Neuronal stem cell (in vitro differentiated cells): ENCODE data around the gene IDI2.

ENCODE experiments used
- DNase-seq: peaks from one replicate; pipeline ENCODE4 v3.0.0-alpha.2; 2013; ENCODE audit warnings: low spot score
- H2AFZ ChIP-seq: one replicate; pipeline ENCODE4 v1.6.1; 2013; ENCODE audit warnings: mild to moderate bottlenecking, low read length, inconsistent platforms
- H2AK5ac ChIP-seq: 2 replicates; pipeline ENCODE4 v1.6.1; 2013; ENCODE audit warnings: low read depth, mild to moderate bottlenecking, inconsistent platforms, low read length, moderate library complexity, mixed read lengths
- H2BK120ac ChIP-seq: 2 replicates; pipeline ENCODE4 v1.6.1; 2013; ENCODE audit warnings: low read depth, mild to moderate bottlenecking, inconsistent platforms, low read length, moderate library complexity, mixed read lengths
- H2BK12ac ChIP-seq: one replicate; pipeline ENCODE4 v1.6.1; 2013; ENCODE audit warnings: low read length, inconsistent platforms
- H2BK15ac ChIP-seq: 2 replicates; pipeline ENCODE4 v1.6.1; 2013; ENCODE audit warnings: mild to moderate bottlenecking, low read length, inconsistent platforms, mixed read lengths
- H2BK5ac ChIP-seq: one replicate; pipeline ENCODE4 v1.6.1; 2013; ENCODE audit warnings: inconsistent platforms, mild to moderate bottlenecking, low read length, moderate library complexity
- H3K14ac ChIP-seq: one replicate; pipeline ENCODE4 v1.6.1; 2013; ENCODE audit warnings: low read length, inconsistent platforms
- H3K18ac ChIP-seq: 2 replicates; pipeline ENCODE4 v1.6.1; 2013; ENCODE audit warnings: low read length, inconsistent platforms
- H3K23ac ChIP-seq: 2 replicates; pipeline ENCODE4 v1.6.1; 2013; ENCODE audit warnings: low read depth, mild to moderate bottlenecking, mixed read lengths, low read length, inconsistent platforms; ENCODE audit not compliant: poor library complexity
- H3K27ac ChIP-seq: replicated peaks from 3 replicates; pipeline ENCODE4 v1.5.1; 2013; ENCODE audit warnings: low read length, inconsistent platforms
- H3K27me3 ChIP-seq, 3 experiments: 2 replicates each; pipeline ENCODE4 v1.6.1; 2013; ENCODE audit warnings: low read length in 3 of 3, mild to moderate bottlenecking in 2 of 3, inconsistent platforms in 1 of 3, low read depth in 1 of 3, mixed read lengths in 1 of 3, moderate library complexity in 1 of 3; ENCODE audit not compliant: control insufficient read depth in 3 of 3, insufficient read depth in 3 of 3
- H3K36me3 ChIP-seq, 2 donors: replicated peaks in 1 of 2; 2 replicates each; pipeline ENCODE4 v1.6.1; 2013; ENCODE audit warnings: low read length in 2 of 2; ENCODE audit not compliant: control insufficient read depth in 2 of 2, insufficient read depth in 2 of 2
- H3K4ac ChIP-seq: 2 replicates; pipeline ENCODE4 v1.6.1; 2013; ENCODE audit warnings: inconsistent platforms, mild to moderate bottlenecking, low read length, moderate library complexity
- H3K4me1 ChIP-seq, 2 donors: 1 replicate in 1 of 2; 2 replicates in 1 of 2; pipeline ENCODE4 v1.6.1; 2013; ENCODE audit warnings: low read length in 2 of 2, low read depth in 1 of 2; ENCODE audit not compliant: control insufficient read depth in 2 of 2, insufficient read depth in 1 of 2
- H3K4me2 ChIP-seq: one replicate; pipeline ENCODE4 v1.6.1; 2013; ENCODE audit warnings: mild to moderate bottlenecking, low read length, inconsistent platforms; ENCODE audit not compliant: insufficient read depth, poor library complexity, severe bottlenecking
- H3K4me3 ChIP-seq, 2 donors: 2 replicates each; pipeline ENCODE4 v1.5.1; 2013; ENCODE audit warnings: low read length in 2 of 2, mild to moderate bottlenecking in 2 of 2, inconsistent platforms in 1 of 2, moderate library complexity in 1 of 2
- H3K79me1 ChIP-seq: one replicate; pipeline ENCODE4 v1.6.1; 2013; ENCODE audit warnings: low read depth, mild to moderate bottlenecking, inconsistent platforms, low read length, moderate library complexity
- H3K9ac ChIP-seq: one replicate; pipeline ENCODE4 v1.6.1; 2013; ENCODE audit warnings: mild to moderate bottlenecking, low read depth, low read length, inconsistent platforms; ENCODE audit not compliant: poor library complexity
- H3K9me3 ChIP-seq, 2 donors: replicated peaks in 1 of 2; 2 replicates each; pipeline versions ENCODE3 to v1.6.1; 2013; ENCODE audit warnings: low read length in 2 of 2, mild to moderate bottlenecking in 2 of 2, inconsistent platforms in 1 of 2, low read depth in 1 of 2, mixed read lengths in 1 of 2, moderate library complexity in 1 of 2; ENCODE audit not compliant: control insufficient read depth in 2 of 2, insufficient read depth in 1 of 2
- H4K8ac ChIP-seq: one replicate; pipeline ENCODE4 v1.6.1; 2013; ENCODE audit warnings: low read depth, mild to moderate bottlenecking, inconsistent platforms, low read length, moderate library complexity
- H4K91ac ChIP-seq: one replicate; pipeline ENCODE4 v1.6.1; 2013; ENCODE audit warnings: low read length, low read depth, mild to moderate bottlenecking, inconsistent platforms; ENCODE audit not compliant: poor library complexity
- WGBS, 2 donors: extraction: QIAGEN DNeasy Blood & Tissue Kit; methylation state at CpG; one replicate each; pipeline ENCODE4 v1.1.7; 2013; ENCODE audit warnings: missing lambda C conversion rate in 2 of 2, mixed read lengths in 1 of 2; ENCODE audit not compliant: insufficient read length in 2 of 2, insufficient replicate concordance in 1 of 2; ENCODE audit errors: extremely low coverage in 2 of 2; 5-methylcytosine and 5-hydroxymethylcytosine counted together

The IDI2 gene

DNA sequence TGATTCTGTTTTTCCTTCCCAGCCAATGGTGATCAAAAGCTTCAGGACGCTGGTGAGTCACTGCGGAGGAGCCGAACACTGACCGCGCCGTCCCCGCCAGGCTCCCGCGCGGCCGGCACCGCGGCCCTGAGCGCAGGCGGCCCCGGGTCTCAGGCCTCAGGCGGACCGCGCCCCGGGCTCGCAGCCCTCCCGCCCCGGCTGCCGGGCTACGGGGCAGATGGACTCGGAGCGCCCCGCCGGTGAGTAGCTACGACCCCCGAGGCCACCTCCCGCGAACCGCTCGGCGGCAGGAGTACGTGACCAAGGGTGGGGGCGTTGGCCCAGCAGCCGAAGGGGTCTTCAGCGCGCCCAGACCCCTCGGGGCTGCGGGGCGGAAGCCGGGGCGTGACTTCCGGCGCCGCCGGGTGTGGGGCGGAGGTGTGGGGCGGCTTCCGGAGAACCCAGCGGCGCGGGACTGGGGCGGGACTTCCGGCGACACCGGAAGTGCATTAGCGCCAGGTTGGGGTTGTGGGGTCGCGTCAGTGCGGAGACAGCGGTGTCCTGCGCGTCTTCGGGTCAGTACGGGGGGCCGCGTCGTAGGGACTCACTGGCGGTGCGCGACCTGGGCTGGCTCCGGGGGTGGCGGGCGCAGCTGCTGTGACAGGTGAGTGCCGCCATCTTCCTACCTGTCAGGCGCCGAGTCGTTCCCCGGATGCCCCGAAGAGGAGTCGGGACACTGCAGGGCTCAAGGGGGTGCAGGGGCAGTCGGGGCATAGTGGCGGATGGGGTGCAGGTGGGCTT, 30.9 kb upstream of the IDI2 start, which contains the start of gene WDR37:
Gene WDR37, plus strand, starts transcription at position 60 of the 780 bp plus-strand sequence. CDS start 15,771 bp downstream, outside the sequence.
- H3K27ac ChIP-seq: peak within 1 kb of the TSS; percentile 80
- H2AFZ ChIP-seq: peak within 1 kb of the TSS; percentile 89
- peak within 1 kb of the TSS; percentile 94 to 99 for H3K4me3 ChIP-seq
- H3K27me3 ChIP-seq: no peaks in the 10 kb centered on the region
- peaks cover 3 to 13% of the 10 kb centered on the region in 2 donors for H3K4me1 ChIP-seq
- peak; percentile 83 for DNase-seq
- H4K8ac ChIP-seq: no peak within 1 kb of the TSS
- H3K79me1 ChIP-seq: peaks cover 16% of the 10 kb centered on the region
- peak within 1 kb of the TSS; percentile 85 for H2AK5ac ChIP-seq
- no peak within 1 kb of the TSS for H2BK15ac ChIP-seq
- H3K9me3 ChIP-seq: peaks cover 0 to 4% of the 10 kb centered on the region in 2 donors
- peak within 1 kb of the TSS; percentile 60 for H2BK12ac ChIP-seq
- peak within 1 kb of the TSS; percentile 70 for H3K23ac ChIP-seq
- H3K9ac ChIP-seq: peak within 1 kb of the TSS; percentile 99
- H3K36me3 ChIP-seq: peaks cover 2 to 39% of the 10 kb centered on the region in 2 donors
- H2BK120ac ChIP-seq: peak within 1 kb of the TSS; percentile 64
- no peak within 1 kb of the TSS for H3K4ac ChIP-seq
- H3K18ac ChIP-seq: peak within 1 kb of the TSS; percentile 95
- H4K91ac ChIP-seq: no peak within 1 kb of the TSS
- H3K14ac ChIP-seq: peak within 1 kb of the TSS; percentile 90
- WGBS, 2 donors: no CpG with 5 or more reads among the region's 87 CpGs
- peak within 1 kb of the TSS; percentile 87 for H3K4me2 ChIP-seq
- H2BK5ac ChIP-seq: peak within 1 kb of the TSS; percentile 75

- WGBS, 2 donors: no CpG with 5 or more reads among the region's 6 CpGs
- no peak overlapping the region for H2AFZ ChIP-seq
- no peaks in the 10 kb centered on the region for H3K27me3 ChIP-seq
- H2BK5ac ChIP-seq: no peak overlapping the region
- no peak overlapping the region for H4K8ac ChIP-seq
- peaks cover 0 to 4% of the 10 kb centered on the region in 2 donors for H3K9me3 ChIP-seq
- peaks cover 6 to 23% of the 10 kb centered on the region in 2 donors for H3K4me1 ChIP-seq
- H3K27ac ChIP-seq: no peak overlapping the region
- no peak overlapping the region for H3K23ac ChIP-seq
- no peak overlapping the region for H2BK15ac ChIP-seq
- peak overlapping the region in 1 of 2 donors; percentile 94 for H3K4me3 ChIP-seq
- H3K36me3 ChIP-seq: peaks cover 0 to 51% of the 10 kb centered on the region in 2 donors
- H3K9ac ChIP-seq: no peak overlapping the region
- no peak overlapping the region for H4K91ac ChIP-seq
- H2BK120ac ChIP-seq: no peak overlapping the region
- no peak overlapping the region for H3K14ac ChIP-seq
- H3K79me1 ChIP-seq: peaks cover 14% of the 10 kb centered on the region
- H3K4me2 ChIP-seq: no peak overlapping the region
- no peak overlapping the region for H2AK5ac ChIP-seq
- no peak for DNase-seq
- H2BK12ac ChIP-seq: no peak overlapping the region
- no peak overlapping the region for H3K4ac ChIP-seq
- H3K18ac ChIP-seq: no peak overlapping the region
Measured at GRCh38 chr10:1054684-1055083, 29.0 kb upstream of the IDI2 start.

- Histone ChIP-seq H3K36me3 (peaks cover 3 to 71% of the 10 kb centered on the region in 2 donors), H3K14ac (no peak overlapping the region), H3K27ac (no peak overlapping the region), H3K23ac (no peak overlapping the region), H2BK5ac (no peak overlapping the region), H2BK12ac (no peak overlapping the region), H2AK5ac (no peak overlapping the region), H3K79me1 (peaks cover 5% of the 10 kb centered on the region), H2BK15ac (no peak overlapping the region), H4K91ac (no peak overlapping the region), H3K9ac (no peak overlapping the region), H3K9me3 (peaks cover 1 to 4% of the 10 kb centered on the region in 2 donors), H3K4ac (no peak overlapping the region), H3K27me3 (no peaks in the 10 kb centered on the region), H3K4me2 (peak overlapping the region; percentile 49), H3K4me3 (peak overlapping the region; percentile 48 to 83), H2AFZ (no peak overlapping the region), H3K18ac (no peak overlapping the region), H2BK120ac (no peak overlapping the region), H3K4me1 (peaks cover 9 to 20% of the 10 kb centered on the region in 2 donors), H4K8ac (no peak overlapping the region)
- DNase-seq: no peak
- no CpG with 5 or more reads among the region's 4 CpGs for WGBS, 2 donors
Measured at GRCh38 chr10:1050554-1050953, 24.9 kb upstream of the IDI2 start.

- no peak overlapping the region for H2AFZ ChIP-seq
- H2AK5ac ChIP-seq: no peak overlapping the region
- H3K27me3 ChIP-seq: no peaks in the 10 kb centered on the region
- DNase-seq: no peak
- H4K91ac ChIP-seq: no peak overlapping the region
- no peak overlapping the region for H2BK12ac ChIP-seq
- H3K27ac ChIP-seq: peak overlapping the region; percentile 100
- no peak overlapping the region for H3K18ac ChIP-seq
- no peak overlapping the region for H3K9ac ChIP-seq
- no peak overlapping the region for H4K8ac ChIP-seq
- H3K4ac ChIP-seq: no peak overlapping the region
- no peak overlapping the region for H2BK120ac ChIP-seq
- H3K4me1 ChIP-seq: peaks cover 10 to 18% of the 10 kb centered on the region in 2 donors
- H3K4me2 ChIP-seq: peak overlapping the region; percentile 52
- peaks cover 5% of the 10 kb centered on the region for H3K79me1 ChIP-seq
- peaks cover 1 to 4% of the 10 kb centered on the region in 2 donors for H3K9me3 ChIP-seq
- peak overlapping the region; percentile 83 to 100 for H3K4me3 ChIP-seq
- H3K14ac ChIP-seq: no peak overlapping the region
- no peak overlapping the region for H2BK15ac ChIP-seq
- WGBS, 2 donors: 100% methylated on average over 1 of the region's 5 CpGs; no CpG with 5 or more reads in 1 of the 2 donors
- no peak overlapping the region for H2BK5ac ChIP-seq
- peaks cover 5 to 72% of the 10 kb centered on the region in 2 donors for H3K36me3 ChIP-seq
- no peak overlapping the region for H3K23ac ChIP-seq
Measured at GRCh38 chr10:1050145-1050544, 24.5 kb upstream of the IDI2 start.
